A673 (cell line): ENCODE data around the gene ADCY10. TPM values are rescaled to one million over a fixed set of nuclear protein-coding genes. Genes with fewer than 3 reads are reported as not detected.

Experiments
- BruUV-seq: library from RNA; stranded (reverse); fragments of 400-500 nt; replicated peaks from 2 replicates; lab custom pipeline; 2021; lab: Mats Ljungman, UMichigan
- CTCF ChIA-PET: fragments of 300-600 bp; sonication (Branson Sonifier 250); formaldehyde crosslinking; loops from one replicate; lab custom pipeline; 2022; ENCODE audit warnings: antibody characterized with exemption; lab: Charles Lee
- POLR2A ChIA-PET: fragments of 300-600 bp; sonication (Branson Sonifier 250); formaldehyde crosslinking; loops from one replicate; lab custom pipeline; 2022; ENCODE audit warnings: antibody characterized with exemption; ENCODE audit not compliant: low non-redundant PET; lab: Charles Lee
- DNase-seq: peaks from one replicate; pipeline ENCODE4 v3.0.0-alpha.2; 2015; ENCODE audit warnings: low spot score
- H3K27ac ChIP-seq: fragments of 200-600 bp; sonication (generic); 2 replicates; pipeline ENCODE4 v1.5.1; 2016; ENCODE audit warnings: mixed run types, low read depth, mild to moderate bottlenecking, mixed read lengths, antibody characterized with exemption, low read length; ENCODE audit not compliant: poor library complexity, severe bottlenecking
- H3K27me3 ChIP-seq: fragments of 200-600 bp; sonication (generic); replicated peaks from 2 replicates; pipeline ENCODE4 v1.6.1; 2017; ENCODE audit warnings: mixed run types, low read depth, mild to moderate bottlenecking, mixed read lengths, antibody characterized with exemption, low read length; ENCODE audit not compliant: insufficient read depth, poor library complexity
- H3K36me3 ChIP-seq: fragments of 200-600 bp; sonication (generic); 2 replicates; pipeline ENCODE4 v1.6.1; 2016; ENCODE audit warnings: mixed run types, mild to moderate bottlenecking, mixed read lengths, antibody characterized with exemption, low read length; ENCODE audit not compliant: insufficient read depth, poor library complexity, severe bottlenecking
- H3K4me1 ChIP-seq: fragments of 200-600 bp; sonication (generic); 2 replicates; pipeline ENCODE4 v1.6.1; 2017; ENCODE audit warnings: mixed run types, mild to moderate bottlenecking, mixed read lengths, antibody characterized with exemption, low read length; ENCODE audit not compliant: insufficient read depth, poor library complexity, severe bottlenecking
- H3K4me3 ChIP-seq: fragments of 200-600 bp; sonication (generic); 2 replicates; pipeline ENCODE4 v1.5.1; 2016; ENCODE audit warnings: low read depth, mixed run types, mild to moderate bottlenecking, mixed read lengths, low read length; ENCODE audit not compliant: poor library complexity, severe bottlenecking
- H3K9me3 ChIP-seq: fragments of 200-600 bp; sonication (generic); 2 replicates; pipeline ENCODE4 v1.6.1; 2016; ENCODE audit warnings: mixed run types, low read depth, mild to moderate bottlenecking, mixed read lengths, antibody characterized with exemption, low read length; ENCODE audit not compliant: poor library complexity, severe bottlenecking
- EZH2 ChIP-seq: fragments of 200-600 bp; sonication (generic); IDR thresholded peaks from 2 replicates; pipeline ENCODE4 v1.6.1; 2017; ENCODE audit warnings: borderline replicate concordance, low read depth, mild to moderate bottlenecking, mixed read lengths, antibody characterized with exemption, low read length; ENCODE audit not compliant: poor library complexity, severe bottlenecking
- intact Hi-C: fragments of 100-400 bp; cut with micrococcal nuclease; formaldehyde crosslinking; loops from one replicate; pipeline ENCODE4 v1.10.0; 2022; ENCODE audit not compliant: unreplicated experiment
- total RNA-seq: library from RNA; stranded (reverse); gene quantifications from 2 replicates; pipeline ENCODE4 v1.2.3, GENCODE V29; 2021
- TF ChIP-seq, protein P1 (sequence below): fragments of 300-800, 200-600 bp; sonication (generic); conservative IDR thresholded peaks from 2 replicates; pipeline ENCODE4 v1.5.1; 2017; ENCODE audit warnings: low read depth, mild to moderate bottlenecking, antibody characterized with exemption, low read length, moderate library complexity, mixed read lengths

ADCY10 gene
- total RNA-seq, 1 experiment from 2014 or later = 0.19 TPM

- H3K4me1 ChIP-seq = no peaks in the 10 kb centered on the region
- ChIA-PET POLR2A (no interaction called here), CTCF (no interaction called here)
- intact Hi-C loops = no loop called here
- no peaks in the 10 kb centered on the region for H3K27me3 ChIP-seq
- no peak overlapping the region for H3K4me3 ChIP-seq
- H3K36me3 ChIP-seq = no peaks in the 10 kb centered on the region
- no peak overlapping the region for H3K27ac ChIP-seq
- TF ChIP-seq, protein P1, sequence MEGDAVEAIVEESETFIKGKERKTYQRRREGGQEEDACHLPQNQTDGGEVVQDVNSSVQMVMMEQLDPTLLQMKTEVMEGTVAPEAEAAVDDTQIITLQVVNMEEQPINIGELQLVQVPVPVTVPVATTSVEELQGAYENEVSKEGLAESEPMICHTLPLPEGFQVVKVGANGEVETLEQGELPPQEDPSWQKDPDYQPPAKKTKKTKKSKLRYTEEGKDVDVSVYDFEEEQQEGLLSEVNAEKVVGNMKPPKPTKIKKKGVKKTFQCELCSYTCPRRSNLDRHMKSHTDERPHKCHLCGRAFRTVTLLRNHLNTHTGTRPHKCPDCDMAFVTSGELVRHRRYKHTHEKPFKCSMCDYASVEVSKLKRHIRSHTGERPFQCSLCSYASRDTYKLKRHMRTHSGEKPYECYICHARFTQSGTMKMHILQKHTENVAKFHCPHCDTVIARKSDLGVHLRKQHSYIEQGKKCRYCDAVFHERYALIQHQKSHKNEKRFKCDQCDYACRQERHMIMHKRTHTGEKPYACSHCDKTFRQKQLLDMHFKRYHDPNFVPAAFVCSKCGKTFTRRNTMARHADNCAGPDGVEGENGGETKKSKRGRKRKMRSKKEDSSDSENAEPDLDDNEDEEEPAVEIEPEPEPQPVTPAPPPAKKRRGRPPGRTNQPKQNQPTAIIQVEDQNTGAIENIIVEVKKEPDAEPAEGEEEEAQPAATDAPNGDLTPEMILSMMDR = no peak
- TF ChIP-seq EZH2 = no peak
- no peaks in the 10 kb centered on the region for H3K9me3 ChIP-seq
- DNase-seq = no peak
- no TSS peak for BruUV-seq
These were observed 88.4 kb downstream of the ADCY10 start for GRCh38 chr1:167825419-167826079.

DNA sequence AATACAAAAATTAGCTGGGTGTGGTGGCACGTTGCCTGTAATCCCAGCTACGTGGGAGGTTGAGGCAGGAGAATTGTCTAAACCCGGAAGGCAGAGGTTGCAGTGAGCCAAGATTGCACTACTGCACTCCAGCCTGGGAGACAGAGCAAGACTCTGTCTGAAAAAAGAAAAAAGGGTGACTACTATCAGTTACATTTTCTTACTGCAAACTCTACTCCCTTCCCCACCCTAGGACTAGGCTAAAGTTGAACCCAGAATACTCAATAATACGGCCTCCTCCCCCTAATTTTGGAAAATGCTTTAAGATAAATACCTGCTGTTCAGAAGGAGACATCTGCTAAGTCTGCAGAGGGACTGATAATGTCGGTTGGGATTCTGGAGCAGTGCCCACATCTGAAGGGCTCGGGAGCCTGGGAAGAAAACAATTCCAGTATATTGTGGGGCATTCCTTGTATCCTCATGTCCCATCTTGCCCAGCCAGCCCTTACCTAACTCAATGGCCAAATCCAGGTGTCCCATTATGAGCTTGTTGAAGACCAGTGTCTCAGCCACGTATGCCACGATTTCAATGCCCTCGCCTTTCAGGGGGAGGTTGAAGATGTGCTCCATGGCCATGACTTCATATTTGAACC lies 89.7 kb downstream of the ADCY10 start:
- Histone ChIP-seq H3K36me3 (no peaks in the 10 kb centered on the region), H3K27ac (no peak overlapping the region), H3K27me3 (no peaks in the 10 kb centered on the region), H3K9me3 (no peaks in the 10 kb centered on the region), H3K4me3 (no peak overlapping the region), H3K4me1 (no peaks in the 10 kb centered on the region)
- no TSS peak for BruUV-seq
- no peak for DNase-seq
- POLR2A ChIA-PET = no interaction called here
- CTCF ChIA-PET = no interaction called here
- intact Hi-C loops = no loop called here
- no peak for TF ChIP-seq EZH2

DNA sequence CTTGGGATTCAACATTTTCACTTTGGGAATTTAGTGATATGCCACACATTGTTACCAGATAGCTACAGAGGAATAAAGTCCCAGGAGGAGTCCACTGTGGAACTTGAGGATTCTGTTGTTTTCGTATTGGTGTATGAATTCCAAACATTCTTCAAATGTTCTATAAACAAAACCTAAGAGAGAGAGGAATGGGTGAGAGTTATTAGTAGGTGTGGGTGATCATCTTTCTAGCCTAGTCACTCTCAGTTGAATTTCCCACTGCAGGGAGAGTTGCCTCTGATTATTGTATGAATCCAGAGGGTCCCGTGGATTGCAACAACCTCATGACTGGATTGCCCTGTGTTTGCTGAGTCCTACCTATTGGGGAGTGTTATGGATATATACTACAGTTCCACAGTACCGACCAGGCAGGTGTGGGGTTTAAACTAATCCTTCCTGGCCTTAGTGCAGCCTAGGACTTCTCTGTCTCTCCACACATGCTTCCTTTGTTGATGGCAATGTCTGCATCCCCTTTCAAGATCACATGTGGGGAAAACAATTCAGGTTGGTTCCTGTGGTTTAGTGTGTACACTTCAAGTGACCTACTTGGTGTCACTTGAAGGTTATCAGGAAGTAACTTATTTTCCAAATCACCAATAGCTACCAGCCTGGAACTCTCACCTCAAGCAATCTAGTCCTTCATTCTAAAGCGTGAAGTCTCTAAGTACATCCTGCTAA lies 91.8 kb downstream of the ADCY10 start:
- Histone ChIP-seq H3K36me3 (no peaks in the 10 kb centered on the region), H3K4me1 (no peaks in the 10 kb centered on the region), H3K9me3 (no peaks in the 10 kb centered on the region), H3K27ac (no peak overlapping the region), H3K27me3 (no peaks in the 10 kb centered on the region), H3K4me3 (no peak overlapping the region)
- DNase-seq = no peak
- no TSS peak for BruUV-seq
- CTCF ChIA-PET = no interaction called here
- POLR2A ChIA-PET = no interaction called here
- intact Hi-C loops = no loop called here
- no peak for TF ChIP-seq EZH2
- TF ChIP-seq, protein P1 = no peak
